Bronchial epithelial cell (primary cell): ENCODE results near the gene CARF. TPM values are rescaled to one million over a fixed set of nuclear protein-coding genes. Genes with fewer than 3 reads are reported as not detected.

Experiments
- DNase-seq: peaks from one replicate; pipeline ENCODE4 v3.0.0-alpha.2; 2010; ENCODE audit warnings: low read depth
- FAIRE-seq: peaks from 2 replicates; lab custom pipeline; 2011; peaks lifted over from hg19 to GRCh38; lab: Jason Lieb, UNC
- H3K27me3 ChIP-seq: 2 replicates; pipeline ENCODE4 v1.5.1; 2011; ENCODE audit warnings: low read length; ENCODE audit not compliant: control insufficient read depth, insufficient read depth
- H3K36me3 ChIP-seq: 2 replicates; pipeline ENCODE4 v1.5.1; 2011; ENCODE audit warnings: low read length; ENCODE audit not compliant: control insufficient read depth, insufficient read depth
- H3K4me3 ChIP-seq: 2 replicates; pipeline ENCODE4 v1.5.1; 2011; ENCODE audit warnings: mild to moderate bottlenecking, low read depth, low read length, control low read depth
- total RNA-seq: library from RNA; depleted of rRNA; stranded (reverse); fragments of >200 nt; gene quantifications from 2 replicates; pipeline ENCODE4 v1.2.1, GENCODE V29; 2014
- TF ChIP-seq, protein P1 (sequence below): IDR thresholded peaks from 2 replicates; pipeline ENCODE4 v1.5.1; 2011; ENCODE audit warnings: mild to moderate bottlenecking, moderate library complexity, low read length, control low read depth, inconsistent platforms; ENCODE audit not compliant: insufficient read depth, severe bottlenecking

Gene CARF
- total RNA-seq, 1 donor from 2014 or later = 3.2 TPM

DNA sequence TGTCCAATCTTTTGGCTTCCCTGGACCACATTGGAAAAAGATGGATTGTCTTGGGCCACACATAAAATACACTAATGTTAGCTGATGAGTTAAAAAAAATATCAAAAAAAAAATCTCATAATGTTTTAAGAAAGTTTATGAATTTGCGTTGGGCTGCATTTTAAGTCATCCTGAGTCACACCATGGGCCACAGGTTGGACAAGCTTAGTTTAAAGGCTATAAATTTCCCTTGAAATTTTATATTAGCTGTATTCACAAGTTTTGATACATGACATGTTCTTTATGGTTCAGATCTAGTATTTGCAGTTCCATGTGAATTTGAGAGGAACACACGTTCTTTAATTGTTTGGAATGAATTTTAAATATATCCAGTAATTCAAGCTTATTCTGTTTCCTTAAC lies 21.9 kb downstream of the CARF start:
- H3K36me3 ChIP-seq = peaks cover 1% of the 10 kb centered on the region
- DNase-seq = no peak
- H3K27me3 ChIP-seq = no peaks in the 10 kb centered on the region
- TF ChIP-seq, protein P1, sequence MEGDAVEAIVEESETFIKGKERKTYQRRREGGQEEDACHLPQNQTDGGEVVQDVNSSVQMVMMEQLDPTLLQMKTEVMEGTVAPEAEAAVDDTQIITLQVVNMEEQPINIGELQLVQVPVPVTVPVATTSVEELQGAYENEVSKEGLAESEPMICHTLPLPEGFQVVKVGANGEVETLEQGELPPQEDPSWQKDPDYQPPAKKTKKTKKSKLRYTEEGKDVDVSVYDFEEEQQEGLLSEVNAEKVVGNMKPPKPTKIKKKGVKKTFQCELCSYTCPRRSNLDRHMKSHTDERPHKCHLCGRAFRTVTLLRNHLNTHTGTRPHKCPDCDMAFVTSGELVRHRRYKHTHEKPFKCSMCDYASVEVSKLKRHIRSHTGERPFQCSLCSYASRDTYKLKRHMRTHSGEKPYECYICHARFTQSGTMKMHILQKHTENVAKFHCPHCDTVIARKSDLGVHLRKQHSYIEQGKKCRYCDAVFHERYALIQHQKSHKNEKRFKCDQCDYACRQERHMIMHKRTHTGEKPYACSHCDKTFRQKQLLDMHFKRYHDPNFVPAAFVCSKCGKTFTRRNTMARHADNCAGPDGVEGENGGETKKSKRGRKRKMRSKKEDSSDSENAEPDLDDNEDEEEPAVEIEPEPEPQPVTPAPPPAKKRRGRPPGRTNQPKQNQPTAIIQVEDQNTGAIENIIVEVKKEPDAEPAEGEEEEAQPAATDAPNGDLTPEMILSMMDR = no peak
- no peak overlapping the region for H3K4me3 ChIP-seq
- no peak for FAIRE-seq

DNA sequence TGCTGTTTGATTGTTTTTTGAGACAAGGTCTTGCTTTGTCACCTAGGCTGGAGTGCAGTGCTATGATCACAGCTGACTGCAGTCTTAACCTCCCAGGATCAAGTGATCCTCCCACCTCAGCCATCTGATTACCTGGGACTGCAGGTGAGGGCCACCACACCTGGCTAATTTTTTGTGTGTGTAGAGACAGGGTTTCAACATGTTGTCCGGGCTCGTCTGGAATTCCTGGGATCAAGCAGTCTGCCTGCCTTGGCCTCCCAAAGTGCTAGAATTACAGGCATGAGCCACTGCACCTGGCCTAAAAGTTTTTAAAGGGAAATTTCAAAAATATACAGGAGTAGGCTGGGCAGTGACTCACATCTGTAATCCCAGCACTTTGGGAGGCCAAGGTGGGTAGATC lies 22.4 kb downstream of the CARF start:
- Histone ChIP-seq H3K4me3 (no peak overlapping the region), H3K36me3 (peaks cover 1% of the 10 kb centered on the region), H3K27me3 (no peaks in the 10 kb centered on the region)
- DNase-seq (no peak), FAIRE-seq (no peak)
- TF ChIP-seq, protein P1 = no peak

DNA sequence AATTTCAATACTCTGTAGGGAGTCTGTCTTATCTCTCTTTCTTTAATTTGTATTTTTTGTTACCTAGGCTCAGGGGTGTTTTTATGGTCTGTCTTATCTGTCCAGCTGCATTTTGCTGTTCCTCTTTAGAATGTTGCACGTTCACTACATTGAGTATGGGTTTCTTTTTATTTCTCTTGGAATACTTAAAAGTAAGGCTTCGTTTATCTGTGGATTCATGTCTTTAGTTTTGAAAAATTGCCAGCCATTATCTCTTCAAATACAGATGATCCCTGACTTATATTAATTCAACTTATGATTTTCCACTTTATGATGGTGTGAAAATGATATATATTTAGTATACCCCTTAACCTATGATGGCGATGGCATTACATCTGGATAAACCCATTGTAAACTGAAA lies 26.9 kb downstream of the CARF start:
- DNase-seq (no peak), FAIRE-seq (no peak)
- H3K27me3 ChIP-seq = no peaks in the 10 kb centered on the region
- H3K36me3 ChIP-seq = no peaks in the 10 kb centered on the region
- TF ChIP-seq, protein P1 = no peak
- H3K4me3 ChIP-seq = no peak overlapping the region

DNA sequence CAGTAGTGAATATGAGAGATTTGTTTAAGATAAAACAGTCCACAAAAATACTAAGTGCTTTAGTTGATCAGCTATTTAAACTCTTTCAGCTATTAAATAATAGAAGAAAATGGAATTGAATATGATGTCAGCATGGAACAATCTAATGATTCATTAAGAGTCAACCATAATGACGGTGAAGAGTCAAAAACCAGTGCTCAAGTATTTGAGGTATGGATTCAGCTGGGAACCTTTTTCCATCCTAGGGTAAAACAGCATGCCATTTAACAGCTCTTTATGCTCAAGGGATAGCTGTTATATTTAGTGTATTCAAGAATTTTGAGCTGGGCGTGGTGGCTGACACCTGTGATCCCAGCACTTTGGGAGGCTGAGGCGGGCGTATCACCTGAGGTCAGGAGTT lies 29.7 kb downstream of the CARF start:
- FAIRE-seq (no peak), DNase-seq (peak; percentile 46)
- H3K36me3 ChIP-seq = no peaks in the 10 kb centered on the region

DNA sequence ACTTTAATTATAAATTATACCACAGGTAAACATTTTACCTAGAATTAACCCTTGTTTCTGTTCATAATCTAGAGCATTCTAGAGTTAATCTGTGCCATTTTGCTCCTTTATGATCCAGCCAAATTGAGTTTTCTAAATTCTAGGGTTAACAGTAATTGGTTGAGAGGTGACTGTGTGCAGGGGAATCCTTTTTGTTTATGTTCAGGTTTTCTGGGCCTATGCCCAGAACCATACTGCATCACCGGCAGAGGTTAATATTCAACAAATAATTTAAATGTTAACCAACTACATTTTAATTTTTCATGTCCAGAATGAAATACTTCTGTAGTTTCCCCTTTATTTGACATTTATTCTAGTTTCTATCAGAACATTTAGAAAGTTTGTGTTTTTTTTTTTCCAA lies 32.3 kb downstream of the CARF start:
- TF ChIP-seq, protein P1 = no peak
- H3K27me3 ChIP-seq = no peaks in the 10 kb centered on the region
- DNase-seq (no peak), FAIRE-seq (no peak)
- no peak overlapping the region for H3K4me3 ChIP-seq
- no peaks in the 10 kb centered on the region for H3K36me3 ChIP-seq

More for the DNA sequence above, 29.7 kb downstream of the CARF start:
- Histone ChIP-seq H3K27me3 (no peaks in the 10 kb centered on the region), H3K4me3 (no peak overlapping the region)
- TF ChIP-seq, protein P1 = no peak

DNA sequence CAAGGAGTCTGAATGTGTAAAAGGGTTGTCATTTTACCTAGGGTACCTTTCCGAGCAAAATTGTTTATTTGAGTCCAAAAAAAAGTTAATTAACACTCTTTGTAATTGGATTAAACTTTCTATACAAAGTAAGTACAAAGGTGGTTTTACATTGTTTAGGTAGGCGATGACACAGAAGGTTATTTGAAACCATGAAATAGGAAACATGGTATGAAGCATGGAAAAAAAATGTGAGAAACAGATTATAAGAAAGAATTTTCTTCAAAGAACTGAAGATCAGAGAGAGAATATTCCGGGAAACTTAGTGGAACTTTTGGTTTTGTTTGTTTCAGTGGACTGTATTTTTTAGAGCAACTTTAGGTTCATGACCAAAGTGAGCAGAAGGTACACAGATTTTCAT lies 32.7 kb downstream of the CARF start:
- Histone ChIP-seq H3K27me3 (no peaks in the 10 kb centered on the region), H3K4me3 (no peak overlapping the region), H3K36me3 (no peaks in the 10 kb centered on the region)
- DNase-seq = no peak
- TF ChIP-seq, protein P1 = no peak
- FAIRE-seq = no peak
